SU-DHL-6 (cell line): ENCODE measurements around the gene PRPSAP1.

Source experiments
- H2AFZ ChIP-seq: fragments of 200-600 bp; sonication (generic); 2 replicates; pipeline ENCODE4 v1.6.1; 2014; ENCODE audit warnings: low read depth, mild to moderate bottlenecking, moderate library complexity, mixed read lengths, antibody characterized with exemption, low read length; ENCODE audit not compliant: severe bottlenecking
- H3F3A ChIP-seq: fragments of 200-600 bp; shearing (Covaris generic); 2 replicates; pipeline ENCODE4 v1.6.0; 2016; ENCODE audit warnings: antibody characterized with exemption, mild to moderate bottlenecking; ENCODE audit not compliant: insufficient read depth
- H3K27ac ChIP-seq: fragments of 200-600 bp; sonication (generic); 2 replicates; pipeline ENCODE4 v1.5.1; 2016; ENCODE audit warnings: low read depth, mild to moderate bottlenecking, low read length, moderate library complexity, mixed read lengths
- H3K27me3 ChIP-seq: fragments of 200-600 bp; sonication (generic), shearing (Covaris generic); 2 replicates; pipeline ENCODE4 v1.6.0; 2014; ENCODE audit warnings: mild to moderate bottlenecking, low read length
- H3K36me3 ChIP-seq: fragments of 200-600 bp; sonication (generic); 2 replicates; pipeline ENCODE4 v1.6.1; 2014; ENCODE audit warnings: mild to moderate bottlenecking, low read length, mixed read lengths
- H3K4me2 ChIP-seq: fragments of 300-600, 200-600 bp; shearing (Covaris generic), sonication (generic); 2 replicates; pipeline ENCODE4 v1.6.0; 2014; ENCODE audit warnings: low read length, low read depth, mild to moderate bottlenecking; ENCODE audit not compliant: poor library complexity, severe bottlenecking
- H3K4me3 ChIP-seq: fragments of 200-600 bp; sonication (generic); 2 replicates; pipeline ENCODE4 v1.5.1; 2014; ENCODE audit warnings: antibody characterized with exemption, low read length, mild to moderate bottlenecking, mixed read lengths; ENCODE audit not compliant: insufficient read depth, poor library complexity, severe bottlenecking
- H3K79me2 ChIP-seq: fragments of 200-600 bp; sonication (generic); 2 replicates; pipeline ENCODE4 v1.6.1; 2014; ENCODE audit warnings: mild to moderate bottlenecking, low read length, moderate library complexity; ENCODE audit not compliant: insufficient read depth
- H3K9ac ChIP-seq: fragments of 200-600 bp; sonication (generic); 2 replicates; pipeline ENCODE4 v1.7.0; 2014; ENCODE audit warnings: mild to moderate bottlenecking, low read length
- H3K9me2 ChIP-seq: fragments of 200-600 bp; sonication (generic); replicated peaks from 2 replicates; pipeline ENCODE4 v1.6.1; 2014; ENCODE audit warnings: low read length; ENCODE audit not compliant: insufficient read depth
- H3K9me3 ChIP-seq: fragments of 200-600 bp; sonication (generic); 2 replicates; pipeline ENCODE4 v1.6.1; 2014; ENCODE audit warnings: low read length, mixed read lengths; ENCODE audit not compliant: insufficient read depth
- H4K20me1 ChIP-seq: fragments of 200-600 bp; sonication (generic); 2 replicates; pipeline ENCODE4 v1.6.1; 2014; ENCODE audit warnings: low read depth, mild to moderate bottlenecking, antibody characterized with exemption, low read length, moderate library complexity, mixed read lengths
- CTCF ChIP-seq: fragments of 200-600 bp; sonication (generic); IDR thresholded peaks from one replicate; pipeline ENCODE4 v1.5.1; 2017; ENCODE audit warnings: antibody characterized with exemption, mild to moderate bottlenecking, low read length, moderate library complexity; ENCODE audit not compliant: insufficient read depth, poor library complexity, severe bottlenecking
- EZH2phosphoT487 ChIP-seq: fragments of 200-600 bp; sonication (generic), shearing (Covaris generic); conservative IDR thresholded peaks from 2 replicates; pipeline ENCODE4 v1.6.1; 2018; ENCODE audit warnings: mild to moderate bottlenecking, antibody characterized with exemption, low read length, moderate library complexity, mixed read lengths

The PRPSAP1 gene

GRCh38 chr17:76354747-76355310 lies 1.1 kb upstream of the PRPSAP1 start:
- Histone ChIP-seq H3K9me2 (no peaks in the 10 kb centered on the region), H3K9me3 (no peaks in the 10 kb centered on the region), H4K20me1 (no peaks in the 10 kb centered on the region), H3K4me2 (peak overlapping the region; percentile 77), H3F3A (peaks cover 5% of the 10 kb centered on the region; the same call in 1 of the 2 replicates), H3K79me2 (peaks cover 26% of the 10 kb centered on the region), H3K27ac (no peak overlapping the region), H3K36me3 (no peaks in the 10 kb centered on the region), H3K9ac (no peak overlapping the region), H3K4me3 (no peak overlapping the region), H2AFZ (no peak overlapping the region), H3K27me3 (no peaks in the 10 kb centered on the region)
- TF ChIP-seq EZH2phosphoT487: no peak
- no peak for TF ChIP-seq CTCF

- TF ChIP-seq CTCF: no peak
- TF ChIP-seq EZH2phosphoT487: no peak
- Histone ChIP-seq H3F3A (peaks cover 5% of the 10 kb centered on the region; the same call in 1 of the 2 replicates), H3K9me3 (no peaks in the 10 kb centered on the region), H3K79me2 (peaks cover 31% of the 10 kb centered on the region), H3K27me3 (no peaks in the 10 kb centered on the region), H4K20me1 (no peaks in the 10 kb centered on the region), H2AFZ (peak overlapping the region; percentile 94), H3K4me3 (peak overlapping the region; percentile 87), H3K27ac (peak overlapping the region; percentile 77; the same call in 1 of the 2 replicates), H3K4me2 (peak overlapping the region; percentile 77), H3K9me2 (no peaks in the 10 kb centered on the region), H3K36me3 (no peaks in the 10 kb centered on the region), H3K9ac (peak overlapping the region; percentile 76)
Measured at GRCh38 chr17:76354317-76354729, 607 bp upstream of the PRPSAP1 start.

- H3K4me2 ChIP-seq: peak overlapping the region; percentile 77
- TF ChIP-seq CTCF: no peak
- TF ChIP-seq EZH2phosphoT487: no peak
- H3K9me3 ChIP-seq: no peaks in the 10 kb centered on the region
- peaks cover 5% of the 10 kb centered on the region; the same call in 1 of the 2 replicates for H3F3A ChIP-seq
- peak overlapping the region; percentile 77 for H3K27ac ChIP-seq
- H3K27me3 ChIP-seq: no peaks in the 10 kb centered on the region
- no peaks in the 10 kb centered on the region for H4K20me1 ChIP-seq
- H3K79me2 ChIP-seq: peaks cover 35% of the 10 kb centered on the region
- H3K9ac ChIP-seq: peak overlapping the region; percentile 76
- peak overlapping the region; percentile 87 for H3K4me3 ChIP-seq
- peak overlapping the region; percentile 94 for H2AFZ ChIP-seq
- no peaks in the 10 kb centered on the region for H3K9me2 ChIP-seq
- no peaks in the 10 kb centered on the region for H3K36me3 ChIP-seq
Measured at GRCh38 chr17:76353004-76353598, 615 bp downstream of the PRPSAP1 start.
